Measurements from ENCODE around the gene KDM4E. TPM values are rescaled to one million over a fixed set of nuclear protein-coding genes. Genes with fewer than 3 reads are reported as not detected.

The KDM4E gene
- polyA plus RNA-seq, 1 donor (not counting 4 experiments of a cell fraction or from before 2014, with no cell fraction given): not detected

DNA sequence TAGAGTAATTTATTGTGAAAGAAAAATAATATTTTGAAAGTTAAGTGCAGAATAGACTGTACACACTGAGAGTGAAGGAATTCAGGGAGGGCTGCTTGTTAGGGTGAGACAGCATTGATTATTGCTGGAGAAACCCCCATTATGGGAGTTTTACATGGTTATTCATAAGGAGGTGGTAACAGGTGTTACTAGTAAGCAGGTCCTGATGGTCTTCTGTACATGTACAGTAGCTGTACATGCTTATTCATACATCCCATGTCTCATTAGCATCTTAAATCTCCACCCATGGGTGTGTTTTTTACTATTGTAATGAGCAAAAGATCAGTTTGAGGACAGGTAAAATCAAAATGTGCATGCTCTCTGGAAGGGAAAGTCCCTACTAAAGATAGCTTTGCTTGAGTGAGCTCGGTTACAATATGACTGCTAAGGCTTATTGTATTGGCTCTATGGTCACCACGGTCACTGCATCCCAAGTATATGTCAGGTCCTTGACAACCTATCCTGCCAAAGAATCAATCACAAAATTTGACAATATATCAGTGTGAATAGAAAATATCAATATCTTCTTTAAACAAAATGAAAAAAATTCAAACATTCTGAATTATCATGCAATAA, 30.3 kb downstream of the KDM4E start:
- Histone ChIP-seq H3K4me3 (ENCODE audit: control insufficient read depth in 2 of 3, extremely low read depth in 1 of 3, insufficient read depth in 2 of 3, low read depth in 1 of 3, low read length in 3 of 3) (no peak overlapping the region), H3K9me3 (ENCODE audit: control insufficient read depth, low read depth, low read length) (no peaks in the 10 kb centered on the region), H3K27me3 (ENCODE audit: control insufficient read depth, extremely low read depth, insufficient read depth, low read length) (peaks cover 7% of the 10 kb centered on the region), H3K36me3 (ENCODE audit: control insufficient read depth in 2 of 2, extremely low read depth in 1 of 2, insufficient read depth in 2 of 2, low read length in 2 of 2) (no peaks in the 10 kb centered on the region), H3K9ac (ENCODE audit: control insufficient read depth, extremely low read depth, insufficient read depth, low read length) (no peak overlapping the region), H3K9me1 (ENCODE audit: control insufficient read depth, extremely low read depth, insufficient read depth, low read length) (no peaks in the 10 kb centered on the region), H3K27ac (ENCODE audit: control insufficient read depth, insufficient read depth, low read length) (no peak overlapping the region), H3K79me2 (ENCODE audit: control insufficient read depth, insufficient read depth, low read length) (no peaks in the 10 kb centered on the region), H3K4me2 (ENCODE audit: control insufficient read depth, extremely low read depth, insufficient read depth, low read depth, low read length) (no peak overlapping the region), H4K20me1 (ENCODE audit: control insufficient read depth, extremely low read depth, insufficient read depth, low read length) (no peaks in the 10 kb centered on the region), H2AFZ (ENCODE audit: control insufficient read depth, low read length) (no peak overlapping the region), H3K4me1 (ENCODE audit: control insufficient read depth, extremely low read depth, insufficient read depth, low read length) (no peaks in the 10 kb centered on the region)
- FAIRE-seq (no peak), DNase-seq (ENCODE audit: low read depth, low spot score) (no peak)
- dilution Hi-C loops (cut with MboI; ENCODE audit: extremely low pct_ligation_motif_present, low sequenced_read_pairs): no loop called here
- TF ChIP-seq, protein P1, sequence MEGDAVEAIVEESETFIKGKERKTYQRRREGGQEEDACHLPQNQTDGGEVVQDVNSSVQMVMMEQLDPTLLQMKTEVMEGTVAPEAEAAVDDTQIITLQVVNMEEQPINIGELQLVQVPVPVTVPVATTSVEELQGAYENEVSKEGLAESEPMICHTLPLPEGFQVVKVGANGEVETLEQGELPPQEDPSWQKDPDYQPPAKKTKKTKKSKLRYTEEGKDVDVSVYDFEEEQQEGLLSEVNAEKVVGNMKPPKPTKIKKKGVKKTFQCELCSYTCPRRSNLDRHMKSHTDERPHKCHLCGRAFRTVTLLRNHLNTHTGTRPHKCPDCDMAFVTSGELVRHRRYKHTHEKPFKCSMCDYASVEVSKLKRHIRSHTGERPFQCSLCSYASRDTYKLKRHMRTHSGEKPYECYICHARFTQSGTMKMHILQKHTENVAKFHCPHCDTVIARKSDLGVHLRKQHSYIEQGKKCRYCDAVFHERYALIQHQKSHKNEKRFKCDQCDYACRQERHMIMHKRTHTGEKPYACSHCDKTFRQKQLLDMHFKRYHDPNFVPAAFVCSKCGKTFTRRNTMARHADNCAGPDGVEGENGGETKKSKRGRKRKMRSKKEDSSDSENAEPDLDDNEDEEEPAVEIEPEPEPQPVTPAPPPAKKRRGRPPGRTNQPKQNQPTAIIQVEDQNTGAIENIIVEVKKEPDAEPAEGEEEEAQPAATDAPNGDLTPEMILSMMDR (optimal IDR thresholded peaks at IDR 0.05 in 1 of 3, IDR thresholded peaks at IDR 0.05 in 1 of 3, conservative IDR thresholded peaks at IDR 0.05 in 1 of 3; ENCODE audit: extremely low read depth in 1 of 3, insufficient read depth in 2 of 3, low read length in 3 of 3): no peak
- TF ChIP-seq EZH2 (IDR thresholded peaks at IDR 0.05; ENCODE audit: low read length): no peak

DNA sequence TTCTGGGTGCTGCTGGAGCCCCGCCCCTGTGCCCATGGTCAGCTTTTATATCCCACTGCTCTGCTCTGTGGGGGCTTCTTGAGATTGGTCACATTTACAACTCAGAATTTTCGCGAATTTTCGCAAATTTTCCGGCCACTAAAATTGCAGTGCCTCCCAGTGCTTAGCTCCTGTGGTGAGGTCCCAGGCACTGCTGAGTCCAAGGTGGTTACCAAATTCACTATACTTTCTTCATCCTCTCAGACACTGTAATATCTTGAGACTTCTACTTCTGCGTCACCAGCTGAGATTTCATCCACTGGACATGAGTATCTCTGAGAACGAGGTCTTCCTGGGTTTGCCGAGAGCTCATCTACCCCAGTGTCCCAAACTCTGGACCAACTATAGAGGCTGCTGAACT, 32.9 kb downstream of the KDM4E start:
- Histone ChIP-seq H3K36me3 (ENCODE audit: control insufficient read depth in 2 of 2, extremely low read depth in 1 of 2, insufficient read depth in 2 of 2, low read length in 2 of 2) (no peaks in the 10 kb centered on the region), H3K4me3 (ENCODE audit: control insufficient read depth in 2 of 3, extremely low read depth in 1 of 3, insufficient read depth in 2 of 3, low read depth in 1 of 3, low read length in 3 of 3) (no peak overlapping the region), H3K9ac (ENCODE audit: control insufficient read depth, extremely low read depth, insufficient read depth, low read length) (no peak overlapping the region), H2AFZ (ENCODE audit: control insufficient read depth, low read length) (no peak overlapping the region), H3K4me1 (ENCODE audit: control insufficient read depth, extremely low read depth, insufficient read depth, low read length) (no peaks in the 10 kb centered on the region), H3K27ac (ENCODE audit: control insufficient read depth, insufficient read depth, low read length) (no peak overlapping the region), H3K79me2 (ENCODE audit: control insufficient read depth, insufficient read depth, low read length) (no peaks in the 10 kb centered on the region), H3K4me2 (ENCODE audit: control insufficient read depth, extremely low read depth, insufficient read depth, low read depth, low read length) (no peak overlapping the region), H4K20me1 (ENCODE audit: control insufficient read depth, extremely low read depth, insufficient read depth, low read length) (no peaks in the 10 kb centered on the region), H3K9me3 (ENCODE audit: control insufficient read depth, low read depth, low read length) (no peaks in the 10 kb centered on the region), H3K27me3 (ENCODE audit: control insufficient read depth, extremely low read depth, insufficient read depth, low read length) (peaks cover 7% of the 10 kb centered on the region), H3K9me1 (ENCODE audit: control insufficient read depth, extremely low read depth, insufficient read depth, low read length) (no peaks in the 10 kb centered on the region)
- FAIRE-seq (no peak), DNase-seq (ENCODE audit: low read depth, low spot score) (no peak)
- dilution Hi-C loops (cut with MboI; ENCODE audit: extremely low pct_ligation_motif_present, low sequenced_read_pairs): no loop called here
- no peak for TF ChIP-seq EZH2 (IDR thresholded peaks at IDR 0.05; ENCODE audit: low read length)
- TF ChIP-seq, protein P1 (optimal IDR thresholded peaks at IDR 0.05 in 1 of 3, IDR thresholded peaks at IDR 0.05 in 1 of 3, conservative IDR thresholded peaks at IDR 0.05 in 1 of 3; ENCODE audit: extremely low read depth in 1 of 3, insufficient read depth in 2 of 3, low read length in 3 of 3): no peak
